GM19240 (cell line): ENCODE data around the gene NCOA1.
"Not testable (repeated sequence)": the region's sequence is repeated elsewhere in the genome, so short reads cannot be mapped to it uniquely, and the experiment has no call there.

Experiments
- DNase-seq: peaks from one replicate; pipeline ENCODE4 v3.0.0; 2011; ENCODE audit warnings: low spot score; ENCODE audit not compliant: insufficient read length

Gene NCOA1

DNA sequence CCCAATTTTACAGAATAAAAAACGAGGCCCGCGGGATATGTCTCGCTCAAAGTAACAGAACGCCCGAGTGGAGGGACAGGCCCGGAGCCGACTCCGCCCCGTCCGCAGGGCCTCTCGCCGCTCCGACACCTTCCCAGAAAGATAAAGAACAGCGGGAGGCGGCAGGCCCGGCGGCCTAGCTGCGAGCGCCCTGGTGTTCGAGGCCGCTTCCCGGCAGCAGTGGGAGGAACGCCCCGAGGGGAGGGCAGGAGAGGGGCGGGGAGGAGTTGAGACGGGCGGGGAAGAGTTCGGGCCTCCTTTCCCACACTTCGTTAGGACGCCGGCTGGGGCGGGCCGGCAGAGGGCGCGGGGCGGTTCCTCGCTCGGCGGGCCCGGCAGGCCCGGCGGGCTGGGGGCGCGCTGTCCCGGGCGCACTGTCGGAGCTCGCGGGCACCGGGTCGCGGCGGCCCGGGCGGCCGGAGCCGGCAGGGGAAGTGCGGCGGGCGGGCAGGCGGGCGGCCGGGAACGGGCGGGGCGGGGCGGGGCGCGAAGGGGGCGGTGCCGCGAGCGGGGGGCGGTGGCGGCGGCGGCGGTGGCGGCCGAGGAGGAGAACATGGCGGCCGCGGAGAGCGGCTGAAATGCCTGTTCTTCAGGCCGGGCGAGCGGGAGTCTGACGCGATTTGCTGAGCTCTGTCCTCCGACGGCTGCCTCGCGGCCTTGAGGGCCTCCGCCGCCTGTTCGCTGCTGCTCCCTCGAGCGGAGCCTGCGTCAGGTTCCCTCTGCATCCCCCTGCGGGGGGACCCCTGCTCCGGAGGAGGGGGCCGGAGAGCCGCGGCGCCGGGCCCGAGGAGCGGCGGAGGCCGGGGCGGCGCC, at the start of gene NCOA1:
Gene NCOA1, plus strand, starts transcription at position 565 of the 852 bp plus-strand sequence. CDS start 167,424 bp downstream, outside the sequence.
- DNase-seq, result peak; percentile 91

DNA sequence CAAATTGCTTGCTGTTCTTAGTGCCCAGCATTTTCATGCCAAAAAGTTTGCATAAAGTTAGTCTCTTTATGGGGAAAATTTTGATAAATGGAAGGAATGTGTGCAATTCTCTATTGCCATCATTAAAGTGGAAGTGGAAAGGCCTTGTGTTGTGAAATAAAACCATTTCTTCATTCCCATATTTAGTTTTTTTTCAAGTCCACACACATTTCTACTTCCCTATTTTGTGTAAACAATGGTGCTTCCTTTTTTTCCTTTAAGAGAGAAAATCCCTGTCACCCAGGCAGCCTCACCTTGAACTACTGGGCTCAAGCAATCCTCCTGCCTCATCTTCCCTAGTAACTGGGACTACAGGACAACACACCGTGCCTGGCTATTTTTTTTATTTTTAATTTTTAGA, 42.3 kb upstream of the NCOA1 start:
- no peak for DNase-seq

DNA sequence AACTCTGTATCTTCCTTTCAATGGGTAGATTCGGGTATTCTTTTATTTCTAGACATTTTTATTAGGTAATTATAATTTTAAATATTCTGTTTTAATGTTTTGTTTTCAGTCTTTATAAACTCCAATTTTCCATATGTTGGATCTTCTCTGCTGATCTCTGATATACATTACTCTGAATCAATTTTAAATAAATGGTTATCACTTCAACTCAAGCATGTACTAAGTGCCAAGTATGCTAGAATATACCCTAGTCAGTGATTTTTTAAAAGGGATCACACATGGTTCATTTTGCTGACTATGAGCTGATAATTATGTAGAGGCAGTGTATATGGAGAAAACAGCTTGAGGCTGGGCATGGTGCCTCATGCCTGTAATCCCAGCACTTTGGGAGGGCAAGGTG, 41.7 kb upstream of the NCOA1 start:
- no peak for DNase-seq

DNA sequence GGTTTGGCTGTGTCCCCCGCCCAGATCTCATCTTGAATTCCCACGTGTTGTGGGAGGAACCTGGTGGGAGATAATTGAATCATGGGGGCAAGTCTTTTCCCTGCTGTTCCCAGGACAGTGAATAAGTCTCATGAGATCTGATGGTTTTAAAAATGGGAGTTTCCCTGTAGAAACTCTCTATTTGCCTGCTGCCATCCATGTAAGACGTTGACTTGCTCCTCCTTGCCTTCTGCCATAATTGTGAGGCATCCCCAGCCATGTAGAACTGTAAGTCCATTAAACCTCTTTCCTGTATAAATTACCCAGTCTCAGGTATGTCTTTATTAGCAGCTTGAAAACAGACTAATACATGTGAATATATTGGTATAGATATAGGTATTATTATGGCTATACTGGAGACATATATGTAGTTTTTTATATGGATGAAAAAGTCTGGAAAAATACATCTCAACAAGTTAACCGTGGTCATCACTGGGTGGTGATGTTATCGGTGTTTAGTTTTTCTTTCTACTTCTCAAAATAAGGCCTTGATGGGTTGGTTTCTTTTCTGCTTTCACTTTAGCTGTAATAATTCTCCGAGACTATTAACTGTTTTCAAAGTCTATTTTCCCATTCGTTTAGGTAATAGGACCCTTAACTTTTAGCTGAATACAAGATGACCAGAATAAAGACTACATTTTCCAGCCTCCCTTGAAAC, 39.1 kb upstream of the NCOA1 start:
- DNase-seq, result no peak

DNA sequence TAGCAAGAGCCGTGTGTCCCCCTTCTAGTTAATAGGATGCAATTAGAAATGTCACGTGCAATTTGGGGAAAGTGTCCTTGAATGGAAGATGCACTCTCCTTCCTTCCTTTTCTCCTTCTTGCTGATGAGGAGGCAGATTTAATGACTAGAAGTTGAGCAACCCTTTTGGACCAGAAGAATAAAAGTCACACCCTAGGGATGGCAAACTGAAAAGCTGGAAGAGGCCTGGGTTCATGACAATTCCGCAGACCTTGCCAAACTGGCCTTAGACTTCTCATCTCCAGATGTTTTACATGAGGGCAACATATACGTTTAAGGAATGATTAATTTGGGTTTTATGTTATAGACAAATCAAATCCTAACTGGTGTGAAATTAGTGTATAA, 38.6 kb upstream of the NCOA1 start:
- no peak for DNase-seq

DNA sequence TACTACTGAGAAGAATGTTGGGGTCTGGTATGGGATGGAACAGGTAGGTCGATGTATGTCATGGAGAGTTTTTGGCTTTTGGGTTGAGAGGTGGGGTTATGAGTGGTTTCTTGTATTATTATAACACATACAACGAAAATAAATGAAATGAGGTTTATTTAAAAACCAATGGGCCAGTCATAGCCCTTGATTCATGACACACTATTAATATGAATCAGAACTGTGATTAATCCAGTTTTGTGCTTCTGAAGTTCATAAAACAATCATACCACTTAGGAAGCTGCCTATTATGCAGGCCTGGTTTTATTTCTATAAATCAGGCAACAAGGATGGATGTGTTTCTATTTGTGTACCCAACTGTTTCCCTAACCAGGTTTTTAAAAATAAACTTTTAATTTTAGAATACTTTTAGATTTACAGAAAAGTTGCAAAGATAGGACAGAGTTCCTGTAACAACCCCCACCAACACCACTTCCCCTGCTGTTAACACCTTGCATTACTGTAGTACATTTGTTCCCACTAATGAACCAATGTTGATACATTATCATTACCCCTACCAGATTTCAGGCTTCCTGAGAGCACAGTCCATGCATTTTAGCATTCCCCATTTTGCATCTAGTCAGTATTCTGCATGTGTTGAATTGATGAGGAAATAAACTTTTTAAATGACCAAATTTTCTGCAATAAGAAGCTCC, 37.5 kb upstream of the NCOA1 start:
- DNase-seq, result no peak

DNA sequence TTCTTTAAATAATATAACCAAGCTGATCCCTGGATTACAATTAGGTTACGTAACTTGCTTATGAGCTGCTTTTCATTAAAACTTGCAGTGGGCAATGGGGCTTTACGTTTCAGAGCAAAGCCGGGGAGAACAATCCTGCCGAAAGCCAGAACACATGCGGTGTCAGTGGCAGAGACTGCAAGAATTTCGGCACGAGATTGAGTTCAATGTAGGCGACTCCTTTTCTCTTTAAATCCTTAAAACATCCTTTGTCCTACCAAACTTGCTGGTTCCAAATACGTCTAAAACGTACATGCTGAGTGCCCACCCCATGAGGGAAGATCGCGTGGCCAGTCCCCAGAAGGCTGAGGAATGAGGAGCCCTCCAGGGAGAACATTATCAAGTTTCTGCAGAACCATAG, 36.8 kb upstream of the NCOA1 start:
- DNase-seq, result no peak

DNA sequence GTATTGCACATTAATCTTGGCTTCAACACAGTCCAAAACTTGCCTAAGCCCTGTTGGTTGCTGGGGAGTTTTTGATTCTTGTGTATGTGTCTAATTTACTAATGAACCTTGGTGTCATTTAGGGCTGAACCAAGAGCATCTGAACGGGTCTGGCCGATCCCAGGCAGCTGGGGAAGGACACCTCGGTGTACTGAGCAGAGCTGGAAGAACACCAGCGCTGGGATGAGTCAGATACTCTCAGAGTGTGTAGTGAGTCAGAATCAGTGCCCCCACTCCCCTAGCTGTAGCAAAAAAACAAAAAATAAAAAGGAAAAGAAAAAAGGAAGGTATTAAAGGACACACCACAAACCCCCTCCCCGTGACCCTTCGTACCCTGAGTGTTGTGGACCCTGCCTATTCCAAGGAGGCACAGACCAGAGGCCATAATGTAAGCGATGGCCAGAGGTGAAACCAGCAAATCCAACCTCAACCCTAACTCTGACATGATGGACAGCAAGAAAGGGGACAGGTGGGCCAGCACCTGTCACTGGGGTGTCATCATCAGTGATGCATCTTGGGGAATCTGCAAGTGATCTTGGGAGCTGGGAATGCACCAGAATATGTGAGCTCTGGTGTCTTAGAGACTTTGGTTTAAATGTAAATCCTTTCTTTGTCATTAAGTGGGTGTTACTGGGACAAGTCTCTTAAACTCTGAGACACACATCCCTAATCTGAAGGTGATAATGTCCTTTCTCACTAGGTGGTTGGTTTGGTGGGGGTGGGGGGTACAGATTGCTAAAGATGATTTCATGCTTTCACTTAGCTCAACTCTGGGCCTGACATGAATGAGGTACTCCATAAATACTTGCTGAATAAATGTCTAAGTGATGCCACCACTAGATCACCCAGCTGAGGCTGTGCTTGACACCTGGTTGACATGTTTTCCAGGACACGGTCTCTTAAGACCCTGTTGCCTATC, 34.2 kb upstream of the NCOA1 start:
- DNase-seq, result no peak

DNA sequence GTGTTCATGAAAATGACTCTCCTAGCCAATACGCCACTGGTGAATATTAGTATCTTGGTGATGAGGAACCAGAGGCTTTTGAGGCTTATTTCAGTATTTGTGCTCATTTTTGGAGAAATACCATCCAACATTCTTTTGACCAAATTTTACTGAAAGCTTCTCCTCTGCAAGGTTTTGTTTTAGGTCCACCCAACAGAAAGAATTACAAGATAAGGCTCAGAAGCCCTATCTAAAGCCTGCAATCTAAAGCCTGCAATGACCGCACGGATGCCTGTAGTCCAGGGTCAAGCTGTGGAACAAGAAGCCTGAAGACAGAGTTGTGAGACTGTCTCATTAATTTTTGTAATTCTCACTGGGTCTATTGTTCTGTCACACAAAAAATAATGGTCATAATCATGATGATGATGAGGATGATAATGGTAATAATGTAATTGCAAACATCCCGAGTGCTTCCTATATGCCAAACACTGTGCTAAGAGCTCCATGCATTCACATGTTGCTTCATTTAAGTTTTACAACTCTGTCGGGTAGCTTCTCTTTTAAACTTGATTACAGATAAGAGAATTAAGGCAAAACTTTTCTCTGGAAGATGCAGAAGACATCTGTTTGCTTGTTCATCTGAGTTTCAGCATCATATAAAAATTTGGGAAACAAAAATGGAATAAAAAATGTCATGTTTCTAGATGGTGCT, 33.2 kb upstream of the NCOA1 start:
- DNase-seq, result no peak

DNA sequence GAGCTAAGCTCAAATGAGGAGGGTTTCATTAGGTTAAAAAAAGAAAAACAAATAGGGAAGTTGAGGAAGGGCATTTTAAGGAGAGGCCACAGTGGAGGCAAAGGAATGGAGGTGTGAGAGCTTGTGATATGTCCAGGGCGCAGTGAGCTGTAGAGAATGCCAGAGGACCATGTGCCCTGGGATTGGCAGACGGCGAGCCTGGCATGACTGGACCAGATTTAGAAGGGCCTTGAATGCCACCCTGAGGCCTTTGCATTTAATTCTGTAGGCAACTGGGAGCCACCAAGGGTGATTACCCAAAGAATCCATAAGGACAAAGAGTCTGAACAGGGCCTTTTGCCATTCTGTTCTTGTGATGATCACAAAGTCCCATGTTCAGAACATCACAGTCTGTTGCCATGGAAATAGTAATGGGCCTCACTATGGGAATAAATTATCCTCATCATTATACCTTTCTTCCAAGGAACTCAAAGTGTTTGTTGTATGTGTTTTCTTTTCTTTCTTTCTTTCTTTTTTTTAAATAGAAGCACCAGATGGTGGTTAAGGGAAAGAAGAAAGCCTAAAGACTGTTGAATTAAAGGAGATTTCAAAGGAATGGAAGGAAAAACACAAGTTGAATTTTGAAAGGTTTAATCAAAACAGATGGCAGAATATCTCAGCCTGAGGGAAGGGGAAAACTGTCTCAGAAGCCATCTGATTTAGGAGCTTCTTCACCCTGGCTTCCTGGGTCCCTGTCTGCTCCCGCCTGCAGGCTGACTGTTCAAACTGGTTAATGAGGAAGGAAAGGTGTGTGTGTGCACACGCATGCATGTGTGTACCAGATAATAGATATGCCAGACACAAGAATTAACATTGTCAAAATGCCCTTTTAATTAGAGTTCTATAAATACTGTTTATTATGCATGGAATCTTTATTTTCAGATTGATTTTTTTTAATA, 31.6 kb upstream of the NCOA1 start:
- no peak for DNase-seq

DNA sequence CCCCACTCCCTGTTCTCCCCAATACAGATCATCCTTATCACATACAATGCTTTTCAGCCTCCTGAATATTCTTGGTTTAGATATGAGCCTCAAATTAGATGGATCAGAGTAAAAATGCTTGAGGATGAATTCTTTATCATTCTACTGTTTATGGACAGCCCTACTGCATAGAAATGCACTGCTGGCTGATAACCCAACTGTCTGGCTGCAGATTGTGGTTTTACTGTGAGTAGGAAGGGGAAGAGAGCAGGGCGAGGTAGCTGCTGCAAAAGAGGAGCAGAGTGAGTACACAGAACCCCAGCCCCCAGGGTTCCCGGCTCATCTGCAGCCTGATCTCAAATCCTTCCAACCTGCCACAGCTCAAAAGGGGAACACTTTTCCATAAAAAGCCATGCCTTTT, 29.4 kb upstream of the NCOA1 start:
- no peak for DNase-seq

DNA sequence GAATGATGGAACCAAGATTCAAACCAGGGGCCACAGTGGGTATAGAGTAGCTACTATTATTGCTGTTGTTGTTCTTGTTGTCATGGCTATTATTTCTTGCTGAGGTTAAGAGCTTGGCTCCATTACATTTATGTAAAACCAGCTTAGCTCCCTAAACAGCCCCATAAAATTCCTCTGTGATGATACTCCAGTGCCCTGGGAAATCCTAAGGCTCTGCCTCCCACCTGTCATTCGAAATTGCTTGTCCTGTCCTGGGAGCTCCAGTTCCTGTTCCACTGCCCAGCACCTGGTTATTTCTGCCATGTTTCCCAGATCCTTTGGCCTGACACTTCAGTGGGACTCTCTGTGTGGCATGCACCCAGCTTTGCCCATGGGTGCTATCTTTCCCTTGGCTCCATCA, 27.8 kb upstream of the NCOA1 start:
- no peak for DNase-seq

DNA sequence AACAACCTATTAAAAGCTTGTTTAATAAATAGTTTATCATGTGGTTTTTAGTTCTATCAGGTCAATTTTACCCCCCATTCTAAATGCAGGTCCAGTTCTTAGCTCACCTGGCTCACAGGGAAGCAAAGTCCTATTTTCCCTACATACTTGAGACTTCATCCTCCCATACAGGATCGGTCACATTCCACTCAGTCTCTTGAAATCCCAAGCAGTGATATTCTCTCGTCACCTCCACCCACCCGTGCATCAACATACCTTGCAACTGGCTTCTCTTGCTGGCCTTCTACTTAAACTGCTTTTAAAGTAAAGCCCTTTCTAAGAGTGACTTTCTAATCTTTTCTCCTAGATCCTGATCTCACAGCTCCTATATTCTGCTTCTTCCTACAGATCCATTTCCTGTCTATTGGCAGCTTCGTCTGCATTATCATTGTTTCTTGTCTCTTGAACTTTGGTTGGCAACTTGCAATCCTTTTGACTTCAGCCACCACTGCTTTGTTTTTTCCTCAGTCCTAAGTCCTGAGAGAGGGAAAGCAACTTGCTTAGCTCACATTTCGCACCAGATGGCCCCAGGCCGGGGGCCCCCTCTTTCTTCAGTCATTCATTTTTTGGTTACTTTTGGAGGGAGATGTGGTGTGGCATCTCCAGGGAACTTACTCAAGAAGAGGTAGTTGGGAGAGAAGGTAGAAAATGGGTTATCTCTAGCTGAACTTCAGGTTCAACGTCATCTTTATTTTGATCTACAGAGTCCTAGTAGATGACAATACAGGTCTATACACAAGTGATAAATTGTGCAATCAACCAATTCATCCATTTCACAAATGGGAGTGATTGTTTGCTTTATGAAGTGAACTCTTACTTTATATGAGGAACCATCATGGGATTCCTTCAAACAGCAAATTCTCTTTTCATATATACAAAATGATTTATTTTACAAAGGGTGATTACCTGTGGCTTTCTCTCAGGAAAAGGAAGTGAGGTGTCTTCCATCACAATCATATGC, 23.9 kb upstream of the NCOA1 start:
- no peak for DNase-seq

DNA sequence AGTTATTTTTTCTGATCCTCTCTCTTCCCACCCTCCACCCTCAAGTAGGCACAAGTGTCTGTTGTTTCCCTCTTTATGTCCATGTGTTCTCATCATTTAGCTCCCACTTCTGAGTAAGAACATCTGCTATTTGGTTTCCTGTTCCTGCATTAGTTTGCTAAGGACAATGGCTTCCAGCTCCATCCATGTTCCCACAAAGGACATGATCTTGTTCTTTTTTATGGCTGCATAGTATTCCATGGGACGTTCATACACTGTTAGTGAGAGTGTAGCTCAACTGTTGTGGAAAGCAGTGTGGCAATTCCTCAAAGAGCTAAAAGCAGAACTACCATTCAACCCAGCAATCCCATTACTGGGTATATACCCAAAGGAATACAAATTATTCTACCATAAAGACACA, 22.6 kb upstream of the NCOA1 start:
- not testable (repeated sequence) for DNase-seq

DNA sequence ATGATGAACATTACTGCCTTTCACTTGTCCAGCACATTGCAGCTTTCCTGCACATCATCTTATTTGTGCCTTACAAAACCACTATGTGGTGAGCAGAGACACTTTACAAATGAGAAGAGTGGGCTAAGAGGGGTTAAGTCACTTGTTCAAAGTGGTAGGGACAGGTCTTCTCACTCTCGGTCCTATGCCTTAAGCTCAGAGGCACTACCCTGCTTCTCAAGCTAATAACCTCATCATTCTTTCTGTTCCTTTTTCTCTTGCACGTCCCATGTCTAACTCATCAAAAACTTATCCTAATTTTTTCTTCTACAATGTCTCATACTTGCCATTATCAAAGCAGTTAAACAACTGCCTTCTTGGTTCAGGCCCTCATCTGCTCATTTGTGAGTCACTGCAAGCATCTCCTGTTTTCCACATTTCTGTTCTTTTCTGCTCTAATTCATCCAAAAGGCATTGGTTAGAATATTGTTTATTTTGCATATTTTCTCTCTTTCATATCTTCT, 21.9 kb upstream of the NCOA1 start:
- DNase-seq, result no peak

DNA sequence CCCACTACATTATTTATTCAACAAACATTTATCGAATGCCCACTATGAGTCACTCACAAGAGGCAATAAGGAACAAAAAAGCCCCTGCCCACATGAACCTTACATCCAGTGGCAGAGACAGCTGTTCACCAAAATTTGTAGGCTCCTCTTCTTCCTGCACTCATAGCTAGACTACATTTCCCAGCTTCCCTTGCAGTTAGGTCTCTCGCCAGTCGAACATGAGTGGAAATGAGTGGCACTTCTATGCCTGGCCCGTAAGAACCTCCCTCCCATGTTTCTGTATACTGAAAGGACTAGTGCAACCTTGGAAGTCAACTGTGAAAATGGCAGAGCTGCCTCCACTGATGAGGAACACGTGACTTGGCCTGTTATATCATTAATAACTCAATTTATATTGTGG, 19.4 kb upstream of the NCOA1 start:
- DNase-seq, result no peak

DNA sequence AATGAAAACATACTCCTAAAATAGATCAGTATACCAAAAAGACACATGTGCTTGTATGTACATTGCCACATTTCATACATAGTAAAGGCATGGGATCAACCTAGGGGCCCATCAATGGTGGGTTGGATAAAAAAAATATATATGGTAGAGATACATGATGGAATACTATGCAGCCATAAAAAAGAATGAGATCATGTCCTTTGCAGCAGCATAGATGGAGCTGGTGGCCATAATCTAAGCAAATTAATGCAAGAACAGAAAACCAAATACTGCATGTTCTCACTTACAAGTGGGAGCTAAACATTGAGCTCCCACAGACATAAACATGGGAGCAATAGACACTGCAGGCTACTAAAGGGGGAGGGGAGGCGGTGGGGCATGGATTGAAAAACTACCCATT, 18.6 kb upstream of the NCOA1 start:
- no peak for DNase-seq

DNA sequence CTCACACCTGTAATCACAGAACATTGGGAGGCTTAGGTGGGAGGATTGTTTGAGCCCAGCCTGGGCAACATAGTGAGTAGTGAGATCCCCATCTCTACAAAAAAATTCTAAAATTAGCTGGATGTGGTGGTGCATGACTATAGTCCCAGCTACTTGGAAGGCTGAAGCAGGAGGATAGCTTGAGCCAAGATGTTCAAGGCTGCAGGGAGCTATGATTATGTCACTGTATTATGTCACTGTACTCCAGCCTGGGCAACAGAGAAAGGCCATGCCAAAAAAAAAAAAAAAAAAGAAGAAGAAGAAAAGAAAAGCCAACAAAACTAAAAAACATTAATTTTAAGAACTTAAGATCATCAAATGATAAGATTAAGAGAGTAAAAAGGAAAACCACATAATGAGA, 17.4 kb upstream of the NCOA1 start:
- DNase-seq, result no peak
